OCI-M2 (cell line): Measurements from ENCODE around the gene HOXD3.

Experiments
- DNase-seq: peaks from one replicate; lab custom pipeline; 2025; ENCODE audit not compliant: unreplicated experiment; lab: John Stamatoyannopoulos, UW

Gene HOXD3

GRCh38 chr2:176175709-176176607, 18.9 kb downstream of the HOXD3 start:
- no peak for DNase-seq

- DNase-seq, result no peak
Measured at GRCh38 chr2:176177580-176178037, 20.5 kb downstream of the HOXD3 start.

- DNase-seq, result no peak
Measured at GRCh38 chr2:176178038-176178756, 21.1 kb downstream of the HOXD3 start.

- DNase-seq, result no peak
Measured at GRCh38 chr2:176178757-176179295, 21.7 kb downstream of the HOXD3 start.

GRCh38 chr2:176181551-176181950, 24.4 kb downstream of the HOXD3 start:
- DNase-seq, result no peak

GRCh38 chr2:176182671-176183070, 25.6 kb downstream of the HOXD3 start:
- no peak for DNase-seq

GRCh38 chr2:176184749-176185148, 27.6 kb downstream of the HOXD3 start:
- no peak for DNase-seq

GRCh38 chr2:176186024-176186423, 28.9 kb downstream of the HOXD3 start:
- DNase-seq, result no peak

- DNase-seq, result no peak
Measured at GRCh38 chr2:176187200-176187898, 30.2 kb downstream of the HOXD3 start.

- DNase-seq, result no peak
Measured at GRCh38 chr2:176187899-176188773, 31.0 kb downstream of the HOXD3 start, which contains the start of gene HOXD1. Gene HOXD1 (plus strand): TSS chr2:176188668. CDS start chr2:176188802, 134 bp downstream.

- DNase-seq, result no peak
Measured at GRCh38 chr2:176188774-176189680, 31.9 kb downstream of the HOXD3 start.

GRCh38 chr2:176189681-176190641, 32.9 kb downstream of the HOXD3 start:
- DNase-seq, result no peak

- DNase-seq, result no peak
Measured at GRCh38 chr2:176192351-176192750, 35.2 kb downstream of the HOXD3 start.

GRCh38 chr2:176193048-176193447, 35.9 kb downstream of the HOXD3 start:
- no peak for DNase-seq

- DNase-seq, result no peak
Measured at GRCh38 chr2:176199902-176200301, 42.8 kb downstream of the HOXD3 start.

GRCh38 chr2:176200971-176201370, 43.9 kb downstream of the HOXD3 start:
- no peak for DNase-seq

GRCh38 chr2:176202491-176202890, 45.4 kb downstream of the HOXD3 start:
- DNase-seq, result no peak

GRCh38 chr2:176205126-176205525, 48.0 kb downstream of the HOXD3 start:
- no peak for DNase-seq
